Measurements from ENCODE around the gene RCSD1.

DNA sequence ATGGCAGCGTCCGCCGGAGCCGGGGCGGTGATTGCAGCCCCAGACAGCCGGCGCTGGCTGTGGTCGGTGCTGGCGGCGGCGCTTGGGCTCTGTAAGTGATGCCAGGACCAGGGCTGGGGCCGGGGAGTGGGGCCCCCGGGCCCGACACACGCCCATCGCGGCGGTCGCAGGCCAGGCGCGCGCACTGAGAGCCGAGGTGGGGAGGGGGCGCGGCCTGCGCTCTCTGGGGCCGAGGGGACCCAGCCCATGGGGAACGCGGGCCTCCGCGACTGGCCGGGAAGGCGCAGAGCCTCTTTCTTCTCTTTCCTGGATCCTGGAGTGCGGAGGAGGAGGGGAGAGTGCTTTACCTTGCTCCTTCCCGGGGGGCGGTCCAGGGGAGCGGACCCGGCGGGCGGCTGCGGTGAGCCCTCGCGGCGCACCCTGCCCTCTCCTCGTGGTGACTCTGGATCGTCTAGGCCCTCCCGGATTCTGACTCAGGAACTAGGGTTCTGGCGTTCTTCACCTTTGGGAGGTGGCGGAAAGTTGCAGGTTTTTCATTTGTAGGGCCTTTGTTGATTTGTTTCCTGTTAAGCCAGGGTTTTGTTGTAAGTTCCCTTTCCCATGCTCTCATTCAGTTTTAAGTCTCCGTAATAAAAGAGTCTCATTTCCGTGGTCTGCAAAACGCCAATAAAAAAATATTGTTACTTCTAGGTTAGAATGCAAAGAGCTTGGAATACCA, 92.3 kb downstream of the RCSD1 start:
- TF ChIP-seq TCF12 (IDR thresholded peaks at IDR 0.05; ENCODE audit: low read depth) (no peak), TEAD4 (IDR thresholded peaks at IDR 0.05) (no peak), FOXM1 (IDR thresholded peaks at IDR 0.05; ENCODE audit: borderline replicate concordance, low read depth) (no peak)
- TF ChIP-seq, protein P1, sequence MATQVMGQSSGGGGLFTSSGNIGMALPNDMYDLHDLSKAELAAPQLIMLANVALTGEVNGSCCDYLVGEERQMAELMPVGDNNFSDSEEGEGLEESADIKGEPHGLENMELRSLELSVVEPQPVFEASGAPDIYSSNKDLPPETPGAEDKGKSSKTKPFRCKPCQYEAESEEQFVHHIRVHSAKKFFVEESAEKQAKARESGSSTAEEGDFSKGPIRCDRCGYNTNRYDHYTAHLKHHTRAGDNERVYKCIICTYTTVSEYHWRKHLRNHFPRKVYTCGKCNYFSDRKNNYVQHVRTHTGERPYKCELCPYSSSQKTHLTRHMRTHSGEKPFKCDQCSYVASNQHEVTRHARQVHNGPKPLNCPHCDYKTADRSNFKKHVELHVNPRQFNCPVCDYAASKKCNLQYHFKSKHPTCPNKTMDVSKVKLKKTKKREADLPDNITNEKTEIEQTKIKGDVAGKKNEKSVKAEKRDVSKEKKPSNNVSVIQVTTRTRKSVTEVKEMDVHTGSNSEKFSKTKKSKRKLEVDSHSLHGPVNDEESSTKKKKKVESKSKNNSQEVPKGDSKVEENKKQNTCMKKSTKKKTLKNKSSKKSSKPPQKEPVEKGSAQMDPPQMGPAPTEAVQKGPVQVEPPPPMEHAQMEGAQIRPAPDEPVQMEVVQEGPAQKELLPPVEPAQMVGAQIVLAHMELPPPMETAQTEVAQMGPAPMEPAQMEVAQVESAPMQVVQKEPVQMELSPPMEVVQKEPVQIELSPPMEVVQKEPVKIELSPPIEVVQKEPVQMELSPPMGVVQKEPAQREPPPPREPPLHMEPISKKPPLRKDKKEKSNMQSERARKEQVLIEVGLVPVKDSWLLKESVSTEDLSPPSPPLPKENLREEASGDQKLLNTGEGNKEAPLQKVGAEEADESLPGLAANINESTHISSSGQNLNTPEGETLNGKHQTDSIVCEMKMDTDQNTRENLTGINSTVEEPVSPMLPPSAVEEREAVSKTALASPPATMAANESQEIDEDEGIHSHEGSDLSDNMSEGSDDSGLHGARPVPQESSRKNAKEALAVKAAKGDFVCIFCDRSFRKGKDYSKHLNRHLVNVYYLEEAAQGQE (IDR thresholded peaks at IDR 0.05; ENCODE audit: low read depth) = no peak
- TF ChIP-seq, protein P2, sequence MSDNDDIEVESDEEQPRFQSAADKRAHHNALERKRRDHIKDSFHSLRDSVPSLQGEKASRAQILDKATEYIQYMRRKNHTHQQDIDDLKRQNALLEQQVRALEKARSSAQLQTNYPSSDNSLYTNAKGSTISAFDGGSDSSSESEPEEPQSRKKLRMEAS (IDR thresholded peaks at IDR 0.05) = no peak
